Fibroblast of lung (primary cell): ENCODE results near the gene NR3C1.

Source experiments
- EZH2 ChIP-seq: IDR thresholded peaks from 2 replicates; pipeline ENCODE4 v1.5.1; 2012; ENCODE audit warnings: low read length, control low read depth, mild to moderate bottlenecking; ENCODE audit errors: missing control alignments
- TF ChIP-seq, protein P1 (sequence below), 2 donors: IDR thresholded peaks in 1 of 2; conservative IDR thresholded peaks in 1 of 2; 1 replicate in 1 of 2; 2 replicates in 1 of 2; pipeline ENCODE4 v1.5.1; 2011 to 2012; ENCODE audit warnings: low read length in 2 of 2, control low read depth in 1 of 2, inconsistent platforms in 1 of 2, low read depth in 1 of 2, mild to moderate bottlenecking in 1 of 2

- TF ChIP-seq, protein P1, sequence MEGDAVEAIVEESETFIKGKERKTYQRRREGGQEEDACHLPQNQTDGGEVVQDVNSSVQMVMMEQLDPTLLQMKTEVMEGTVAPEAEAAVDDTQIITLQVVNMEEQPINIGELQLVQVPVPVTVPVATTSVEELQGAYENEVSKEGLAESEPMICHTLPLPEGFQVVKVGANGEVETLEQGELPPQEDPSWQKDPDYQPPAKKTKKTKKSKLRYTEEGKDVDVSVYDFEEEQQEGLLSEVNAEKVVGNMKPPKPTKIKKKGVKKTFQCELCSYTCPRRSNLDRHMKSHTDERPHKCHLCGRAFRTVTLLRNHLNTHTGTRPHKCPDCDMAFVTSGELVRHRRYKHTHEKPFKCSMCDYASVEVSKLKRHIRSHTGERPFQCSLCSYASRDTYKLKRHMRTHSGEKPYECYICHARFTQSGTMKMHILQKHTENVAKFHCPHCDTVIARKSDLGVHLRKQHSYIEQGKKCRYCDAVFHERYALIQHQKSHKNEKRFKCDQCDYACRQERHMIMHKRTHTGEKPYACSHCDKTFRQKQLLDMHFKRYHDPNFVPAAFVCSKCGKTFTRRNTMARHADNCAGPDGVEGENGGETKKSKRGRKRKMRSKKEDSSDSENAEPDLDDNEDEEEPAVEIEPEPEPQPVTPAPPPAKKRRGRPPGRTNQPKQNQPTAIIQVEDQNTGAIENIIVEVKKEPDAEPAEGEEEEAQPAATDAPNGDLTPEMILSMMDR (conservative IDR thresholded peaks at IDR 0.05 in 1 of 2, IDR thresholded peaks at IDR 0.05 in 1 of 2; ENCODE audit: low read depth in 1 of 2, low read length in 2 of 2) = no peak
- TF ChIP-seq EZH2 = no peak
These were observed 55.7 kb downstream of the NR3C1 start for GRCh38 chr5:143347698-143348344.
